Duodenal mucosa (tissue), 2 donors: ENCODE results near the gene TMEM80.

Experiments
- H3K27ac ChIP-seq: one replicate; pipeline ENCODE4 v1.7.0; 2013; ENCODE audit warnings: low read depth, low read length
- H3K27me3 ChIP-seq, 2 donors: one replicate each; pipeline ENCODE4 v1.7.0; 2013; ENCODE audit warnings: low read length in 2 of 2, control low read depth in 1 of 2; ENCODE audit not compliant: insufficient read depth in 2 of 2, control insufficient read depth in 1 of 2
- H3K36me3 ChIP-seq, 2 donors: one replicate each; pipeline ENCODE4 v1.7.0; 2013; ENCODE audit warnings: low read length in 2 of 2, control low read depth in 1 of 2; ENCODE audit not compliant: insufficient read depth in 2 of 2, control insufficient read depth in 1 of 2
- H3K4me1 ChIP-seq, 2 donors: one replicate each; pipeline ENCODE4 v1.7.0; 2013; ENCODE audit warnings: low read length in 2 of 2, control low read depth in 1 of 2; ENCODE audit not compliant: insufficient read depth in 2 of 2, control insufficient read depth in 1 of 2
- H3K4me3 ChIP-seq, 2 donors: one replicate each; pipeline ENCODE4 v1.7.0; 2013; ENCODE audit warnings: low read length in 2 of 2, low read depth in 1 of 2
- H3K9ac ChIP-seq, 2 donors: one replicate each; pipeline ENCODE4 v1.7.0; 2013; ENCODE audit warnings: low read length in 2 of 2, low read depth in 1 of 2
- H3K9me3 ChIP-seq, 2 donors: one replicate each; pipeline ENCODE4 v1.7.0; 2013; ENCODE audit warnings: low read length in 2 of 2, control low read depth in 1 of 2; ENCODE audit not compliant: control insufficient read depth in 1 of 2

TMEM80 gene

GRCh38 chr11:705646-706438, 10.2 kb downstream of the TMEM80 start, which contains the start of gene EPS8L2:
Gene EPS8L2 (plus strand): TSS chr11:706231. CDS start chr11:709408, 3,177 bp downstream.
- Histone ChIP-seq H3K27me3 (peaks cover 4 to 11% of the 10 kb centered on the region in 2 donors), H3K4me1 (peaks cover 54 to 64% of the 10 kb centered on the region in 2 donors), H3K9ac (peak within 1 kb of the TSS; percentile 74 to 94), H3K27ac (peak within 1 kb of the TSS; percentile 89), H3K9me3 (no peaks in the 10 kb centered on the region), H3K4me3 (peak within 1 kb of the TSS; percentile 78 to 85), H3K36me3 (peaks cover 0 to 21% of the 10 kb centered on the region in 2 donors)

GRCh38 chr11:706439-706956, 10.9 kb downstream of the TMEM80 start:
- H3K27ac ChIP-seq: peak overlapping the region; percentile 80
- peak overlapping the region; percentile 78 to 85 for H3K4me3 ChIP-seq
- H3K9me3 ChIP-seq: no peaks in the 10 kb centered on the region
- peak overlapping the region; percentile 74 to 94 for H3K9ac ChIP-seq
- H3K36me3 ChIP-seq: peaks cover 0 to 21% of the 10 kb centered on the region in 2 donors
- peaks cover 54 to 64% of the 10 kb centered on the region in 2 donors for H3K4me1 ChIP-seq
- peaks cover 4 to 11% of the 10 kb centered on the region in 2 donors for H3K27me3 ChIP-seq

- peak overlapping the region; percentile 74 to 94 for H3K9ac ChIP-seq
- H3K9me3 ChIP-seq: no peaks in the 10 kb centered on the region
- peaks cover 4 to 11% of the 10 kb centered on the region in 2 donors for H3K27me3 ChIP-seq
- peaks cover 0 to 16% of the 10 kb centered on the region in 2 donors for H3K36me3 ChIP-seq
- H3K4me3 ChIP-seq: peak overlapping the region; percentile 78 to 85
- peak overlapping the region; percentile 80 for H3K27ac ChIP-seq
- peaks cover 54 to 64% of the 10 kb centered on the region in 2 donors for H3K4me1 ChIP-seq
Observed at GRCh38 chr11:706957-707816, 11.6 kb downstream of the TMEM80 start.

GRCh38 chr11:707817-708420, 12.3 kb downstream of the TMEM80 start:
- Histone ChIP-seq H3K9ac (peak overlapping the region; percentile 35 to 94), H3K27ac (peak overlapping the region; percentile 80), H3K4me3 (peak overlapping the region; percentile 78 to 85)

DNA sequence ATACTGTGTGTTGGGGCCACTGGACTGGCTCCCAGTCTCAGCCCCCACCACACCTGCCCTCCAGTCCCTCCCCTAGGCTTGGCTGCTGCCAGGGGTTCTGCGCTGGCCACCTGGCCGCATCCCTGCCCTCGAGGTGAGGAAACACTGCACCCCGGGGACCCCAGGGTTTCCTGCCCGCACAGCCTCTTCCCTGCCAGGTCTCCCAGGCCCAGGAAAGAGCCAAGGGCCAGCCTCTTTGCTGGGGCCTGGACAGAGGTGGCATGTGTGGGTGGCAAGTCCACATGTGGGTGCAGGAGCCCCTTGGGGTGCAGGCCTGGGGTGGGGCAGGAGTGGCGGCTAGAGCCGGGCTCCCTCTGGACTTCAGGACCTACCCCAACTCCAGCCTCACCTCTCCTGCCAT, 12.9 kb downstream of the TMEM80 start:
- Histone ChIP-seq H3K27me3 (peaks cover 4 to 11% of the 10 kb centered on the region in 2 donors), H3K9ac (peak overlapping the region; percentile 35 to 94), H3K9me3 (no peaks in the 10 kb centered on the region), H3K4me3 (peak overlapping the region; percentile 78 to 85), H3K27ac (peak overlapping the region; percentile 42), H3K36me3 (peaks cover 0 to 4% of the 10 kb centered on the region in 2 donors), H3K4me1 (peaks cover 50 to 66% of the 10 kb centered on the region in 2 donors)

More at GRCh38 chr11:707817-708420, 12.3 kb downstream of the TMEM80 start:
- Histone ChIP-seq H3K9me3 (no peaks in the 10 kb centered on the region), H3K36me3 (peaks cover 0 to 10% of the 10 kb centered on the region in 2 donors), H3K27me3 (peaks cover 4 to 11% of the 10 kb centered on the region in 2 donors), H3K4me1 (peaks cover 53 to 67% of the 10 kb centered on the region in 2 donors)

DNA sequence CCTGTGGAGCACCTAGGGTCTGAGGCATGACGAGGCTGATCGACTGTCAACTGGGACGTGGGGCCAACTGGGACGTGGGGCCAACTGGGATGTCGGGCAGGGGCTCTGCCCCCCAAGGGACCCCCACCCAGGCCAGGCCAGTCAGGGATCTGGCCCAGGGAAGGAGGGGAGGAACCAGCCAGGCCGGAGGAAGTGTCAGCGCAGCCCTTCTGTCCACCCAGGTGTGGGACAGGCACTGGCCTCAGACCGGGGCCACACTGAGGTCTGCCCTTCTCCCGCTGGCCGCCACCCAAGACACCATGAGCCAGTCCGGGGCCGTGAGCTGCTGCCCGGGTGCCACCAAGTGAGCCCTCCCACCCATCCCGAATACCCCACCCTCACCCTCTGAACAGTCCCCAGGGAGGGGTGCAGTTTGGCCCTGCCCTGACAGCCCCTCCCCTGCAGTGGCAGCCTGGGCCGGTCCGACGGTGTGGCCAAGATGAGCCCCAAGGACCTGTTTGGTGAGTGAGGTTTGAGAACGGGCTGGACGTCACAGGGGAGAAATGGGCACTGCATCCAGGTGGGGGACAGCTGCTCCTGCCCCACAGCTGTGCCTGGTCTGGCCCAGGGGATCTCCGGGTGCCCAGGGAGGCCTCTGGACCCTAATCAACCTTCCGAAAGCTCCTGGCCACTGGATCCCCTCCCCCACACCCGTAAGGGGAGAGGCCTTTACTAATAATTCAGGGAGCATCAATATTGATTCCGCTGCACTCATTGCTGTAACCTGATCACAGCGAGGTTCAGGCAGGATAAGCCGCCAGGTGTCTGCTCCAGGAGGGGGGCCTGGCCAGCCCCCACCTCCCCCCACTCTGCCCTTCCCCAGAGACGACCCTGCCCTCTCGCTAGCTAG, 13.7 kb downstream of the TMEM80 start:
- Histone ChIP-seq H3K27ac (peak overlapping the region; percentile 59), H3K4me3 (peak overlapping the region in 1 of 2 donors; percentile 19), H3K9ac (no peak overlapping the region), H3K36me3 (no peaks in the 10 kb centered on the region), H3K9me3 (no peaks in the 10 kb centered on the region), H3K27me3 (peaks cover 4 to 11% of the 10 kb centered on the region in 2 donors), H3K4me1 (peaks cover 42 to 57% of the 10 kb centered on the region in 2 donors)

DNA sequence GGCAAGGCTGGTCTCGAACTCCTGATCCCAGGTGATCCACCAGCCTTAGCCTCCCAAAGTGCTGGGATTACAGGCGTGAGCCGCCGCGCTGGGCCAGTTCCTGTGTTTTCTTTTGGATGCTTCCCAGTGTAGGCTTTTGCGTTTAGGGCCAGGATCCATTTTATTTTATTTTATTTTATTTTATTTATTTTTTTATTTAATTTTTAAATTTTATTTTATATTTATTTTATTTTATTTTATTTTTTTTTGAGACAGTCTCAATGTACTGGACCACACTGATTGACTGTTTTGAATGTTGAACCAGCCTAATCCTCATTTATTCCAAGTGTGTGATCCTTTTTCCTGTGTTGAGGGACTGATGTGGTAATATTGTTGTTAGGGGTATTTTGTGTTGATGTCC, 18.8 kb downstream of the TMEM80 start:
- H3K36me3 ChIP-seq: no peaks in the 10 kb centered on the region
- no peak overlapping the region for H3K27ac ChIP-seq
- H3K9ac ChIP-seq: no peak overlapping the region
- no peaks in the 10 kb centered on the region for H3K9me3 ChIP-seq
- H3K4me1 ChIP-seq: peaks cover 17 to 24% of the 10 kb centered on the region in 2 donors
- peaks cover 0 to 4% of the 10 kb centered on the region in 2 donors for H3K27me3 ChIP-seq
- H3K4me3 ChIP-seq: no peak overlapping the region

DNA sequence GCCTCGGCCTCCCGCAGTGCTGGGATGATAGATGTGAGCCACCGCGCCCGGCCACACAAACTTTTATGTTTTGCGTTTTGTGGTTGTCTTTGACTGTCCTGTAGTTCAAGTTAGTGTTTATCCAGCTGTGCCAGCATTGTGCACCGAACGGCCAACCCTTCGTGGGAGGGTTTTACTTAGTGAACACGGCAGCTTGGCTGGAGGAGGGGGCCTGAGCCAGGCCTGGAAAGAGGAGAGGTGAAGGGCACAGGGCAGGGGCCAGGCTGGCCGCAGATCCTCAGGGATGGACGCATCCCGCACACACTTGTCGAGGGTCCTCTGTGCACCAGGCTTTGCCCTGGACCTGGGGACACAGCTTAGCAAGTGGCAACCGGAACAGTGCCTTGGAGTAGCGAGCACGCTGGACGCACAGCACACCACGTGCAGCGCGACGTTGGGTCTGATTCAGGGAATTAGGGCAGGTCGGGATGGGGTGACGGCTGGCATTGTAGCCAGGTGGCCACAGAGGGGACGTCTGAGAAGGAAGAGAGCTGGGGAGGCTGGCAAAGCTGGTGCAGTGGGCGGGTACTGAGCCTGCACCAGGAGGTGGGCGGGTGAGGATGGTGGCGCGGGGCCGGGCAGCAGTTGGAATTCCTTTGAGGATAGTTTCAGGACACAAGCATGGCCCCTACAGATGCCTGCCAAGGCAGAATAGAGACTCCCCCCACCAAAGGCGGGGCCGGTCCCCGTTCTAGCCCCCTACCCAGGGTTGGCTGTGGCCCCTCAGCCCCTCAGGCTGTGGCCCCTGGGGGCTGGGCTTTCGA, 23.8 kb downstream of the TMEM80 start:
- H3K4me3 ChIP-seq: no peak overlapping the region
- peaks cover 4 to 6% of the 10 kb centered on the region in 2 donors for H3K27me3 ChIP-seq
- H3K4me1 ChIP-seq: peaks cover 17% of the 10 kb centered on the region in 2 donors
- H3K27ac ChIP-seq: no peak overlapping the region
- H3K9ac ChIP-seq: no peak overlapping the region
- no peaks in the 10 kb centered on the region for H3K9me3 ChIP-seq
- H3K36me3 ChIP-seq: peaks cover 0 to 16% of the 10 kb centered on the region in 2 donors
